Stimulated activated CD8-positive, alpha-beta memory T cell treated with anti-CD3 and anti-CD28 coated beads, Interleukin-15, amount 100 ng/mL, for 48 hours (primary cell): ENCODE data around the gene RANGRF.

Source experiments
- DNase-seq, 2 donors: peaks; one replicate each; pipeline ENCODE4 v3.0.0-alpha.2; 2020; ENCODE audit warnings: low read depth in 2 of 2

The RANGRF gene

DNA sequence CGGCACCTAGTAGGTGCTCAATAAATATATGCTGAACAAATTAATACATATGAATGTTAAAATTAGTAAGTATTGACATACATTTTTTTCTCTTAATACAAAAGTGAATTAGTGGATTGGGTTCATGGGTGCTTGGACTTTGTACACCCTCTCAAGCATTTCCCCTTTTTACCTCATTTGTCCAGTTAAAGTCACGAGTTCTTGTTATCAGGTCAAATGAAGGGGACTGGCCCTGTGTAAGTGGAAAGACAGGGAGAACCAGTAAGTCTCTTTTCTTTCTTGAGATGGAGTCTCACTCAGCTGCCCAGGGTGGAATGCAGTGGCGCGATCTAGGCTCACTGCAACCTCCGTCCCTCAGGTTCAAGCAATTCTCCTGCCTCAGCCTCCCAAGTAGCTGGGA, 13.7 kb upstream of the RANGRF start:
- no peak for DNase-seq

GRCh38 chr17:8275421-8276290, 12.8 kb upstream of the RANGRF start:
- no peak for DNase-seq

- DNase-seq = no peak
Measured at GRCh38 chr17:8277317-8277716, 11.2 kb upstream of the RANGRF start.

DNA sequence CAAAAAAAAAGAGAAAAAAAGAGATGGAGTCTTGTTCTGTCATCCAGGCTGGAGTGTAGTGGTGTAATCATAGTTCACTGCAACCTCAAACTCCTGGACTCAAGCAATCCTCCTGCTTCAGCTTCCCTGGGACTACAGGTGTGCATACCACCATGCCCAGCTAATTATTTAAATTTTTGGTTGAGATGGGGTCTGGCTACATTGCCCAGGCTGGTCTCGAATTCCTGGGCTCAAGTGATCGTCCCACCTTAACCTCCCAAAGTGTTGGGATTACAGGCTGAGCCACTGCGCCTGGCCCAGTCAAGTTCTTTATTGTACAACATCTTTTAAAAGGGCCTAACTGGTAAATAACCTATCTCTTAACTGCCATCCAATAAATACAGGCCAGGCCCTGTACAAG, 6.1 kb upstream of the RANGRF start:
- no peak for DNase-seq

- DNase-seq = no peak
Measured at GRCh38 chr17:8283356-8283755, 5.1 kb upstream of the RANGRF start.

DNA sequence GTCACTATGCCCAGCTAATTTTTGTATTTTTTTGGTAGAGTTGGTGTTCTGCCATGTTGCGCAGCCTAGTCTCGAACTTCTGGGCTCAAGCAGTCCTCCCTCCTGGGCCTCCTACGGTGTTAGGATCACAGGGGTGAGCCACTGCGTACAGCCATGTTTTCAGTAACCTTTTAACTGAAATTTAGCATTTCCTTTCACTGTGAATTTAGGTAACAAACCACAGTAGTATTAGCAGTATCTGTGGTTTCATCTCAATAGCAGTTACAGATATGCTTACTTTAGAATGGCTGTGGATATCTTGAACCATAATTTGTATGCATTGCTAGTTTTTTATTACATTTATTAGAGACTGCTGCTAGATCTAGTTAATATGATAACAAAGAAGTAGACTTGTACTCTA, 4.3 kb upstream of the RANGRF start:
- no peak for DNase-seq

DNA sequence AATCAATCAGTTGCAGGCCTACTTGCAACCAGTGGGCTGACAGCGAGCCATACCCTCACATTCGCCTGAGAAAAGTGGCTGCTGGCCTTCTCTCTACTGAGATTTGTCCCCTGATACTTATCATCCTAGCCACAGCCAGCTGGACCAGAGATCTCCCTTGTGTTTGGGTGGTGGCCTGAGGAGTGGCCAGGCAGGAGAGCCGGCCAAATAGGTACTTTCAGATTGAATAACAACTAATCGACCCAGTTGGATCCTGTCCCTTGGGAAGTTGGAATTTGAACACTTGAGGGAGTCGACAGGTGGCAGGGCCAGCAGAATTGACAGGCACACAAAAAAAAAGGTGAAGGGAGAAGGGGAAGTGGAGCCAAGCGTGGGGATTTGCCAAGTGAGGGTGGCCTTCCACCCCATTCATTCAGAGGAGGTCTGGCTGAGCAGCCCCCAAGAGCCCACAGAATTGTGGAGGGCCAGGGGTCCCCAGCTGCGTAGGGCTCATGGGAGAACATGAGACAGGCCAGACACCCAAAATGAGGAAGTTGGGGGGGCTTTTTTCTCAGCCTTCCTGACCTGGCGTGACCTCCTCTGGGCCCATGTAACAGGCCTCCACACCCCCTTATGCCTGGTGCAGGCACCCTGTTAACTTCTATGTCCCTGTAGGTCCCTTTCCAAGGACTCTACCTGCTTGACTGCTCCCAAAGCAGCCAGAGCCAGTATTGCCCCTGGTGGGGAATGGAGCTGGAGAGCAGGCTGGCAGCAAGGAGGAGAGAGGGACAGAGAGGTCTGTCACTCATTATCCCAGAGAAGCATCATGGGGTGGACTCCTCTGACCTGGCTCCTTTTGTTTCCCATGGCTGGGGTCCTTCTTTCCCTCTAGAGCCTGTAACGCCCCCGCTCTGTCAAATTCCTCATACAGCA, 2.9 kb upstream of the RANGRF start:
- DNase-seq = no peak

- DNase-seq = no peak
Measured at GRCh38 chr17:8287651-8288335, 677 bp upstream of the RANGRF start.

GRCh38 chr17:8289103-8289397, 580 bp downstream of the RANGRF start:
- peak in 1 of 2 donors; percentile 73 for DNase-seq

GRCh38 chr17:8290043-8290442, 1.6 kb downstream of the RANGRF start:
- no peak for DNase-seq

GRCh38 chr17:8292639-8293395, 4.3 kb downstream of the RANGRF start:
- no peak for DNase-seq

DNA sequence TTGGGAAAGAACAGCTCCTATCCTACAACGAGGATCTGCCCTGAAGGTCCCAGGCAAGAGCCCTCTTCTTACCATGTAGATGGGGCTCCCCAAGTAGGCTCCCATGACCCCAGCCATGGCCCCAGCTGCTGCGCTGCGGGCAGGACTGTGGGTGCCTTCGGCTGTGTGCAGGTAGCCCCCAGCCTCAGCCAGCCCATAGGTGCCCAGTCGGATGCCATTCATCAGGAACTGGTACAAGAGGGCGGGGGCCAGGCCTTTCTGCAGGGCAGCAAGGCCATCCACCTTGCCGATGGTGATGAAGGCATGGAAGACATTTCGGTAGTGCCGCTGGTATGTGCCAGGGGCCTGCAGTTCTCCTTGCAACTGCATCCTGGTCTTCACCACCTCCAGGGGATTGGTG, 5.9 kb downstream of the RANGRF start:
- no peak for DNase-seq

DNA sequence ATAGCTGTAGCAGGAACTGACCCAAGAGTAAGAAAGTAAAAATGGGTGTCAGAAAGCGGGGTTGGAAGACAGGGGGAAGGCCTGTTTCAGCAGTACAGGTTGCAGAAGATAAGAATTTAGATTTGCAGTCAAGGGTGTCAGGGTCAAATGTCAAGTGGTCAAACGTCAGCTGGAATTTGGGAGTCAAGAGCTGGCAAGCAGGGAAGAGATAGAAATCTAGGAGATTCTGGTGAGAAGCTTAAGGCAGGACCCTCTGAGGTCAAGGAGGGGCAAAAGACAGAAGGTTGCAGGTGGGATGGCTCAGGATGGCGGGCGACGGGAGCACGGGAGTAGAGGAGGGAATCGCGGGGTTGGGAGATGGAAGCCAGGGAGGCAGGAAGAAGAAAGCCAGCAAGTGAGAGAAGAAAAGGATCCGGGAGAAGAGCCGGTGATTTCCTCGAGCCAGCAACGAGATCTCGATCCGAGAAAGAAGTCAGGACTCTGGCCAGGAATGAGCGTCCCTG, 6.4 kb downstream of the RANGRF start:
- no peak for DNase-seq

DNA sequence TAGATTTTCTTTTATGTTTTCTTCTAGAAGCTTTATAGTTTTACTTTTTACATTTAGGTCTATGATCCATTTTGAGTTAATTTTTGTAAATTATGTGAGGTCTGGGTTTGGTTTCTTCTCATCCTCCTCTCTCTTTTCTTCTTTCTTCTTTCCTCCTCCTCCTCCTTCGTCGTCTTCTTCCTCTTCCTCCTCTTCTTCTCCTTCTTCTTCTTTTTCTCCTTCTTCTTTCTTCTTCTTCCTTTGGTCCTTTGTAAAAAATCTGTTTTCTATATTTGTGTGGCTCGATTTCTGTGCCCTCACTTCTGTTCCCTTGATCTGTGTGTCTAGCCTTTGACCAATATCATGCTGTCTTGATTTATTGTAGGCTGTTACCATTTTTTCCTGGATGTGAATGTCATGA, 11.8 kb downstream of the RANGRF start:
- no peak for DNase-seq

GRCh38 chr17:8300627-8301242, 12.3 kb downstream of the RANGRF start:
- peak; percentile 22 to 25 for DNase-seq

GRCh38 chr17:8310601-8311123, 22.2 kb downstream of the RANGRF start:
- DNase-seq = no peak

DNA sequence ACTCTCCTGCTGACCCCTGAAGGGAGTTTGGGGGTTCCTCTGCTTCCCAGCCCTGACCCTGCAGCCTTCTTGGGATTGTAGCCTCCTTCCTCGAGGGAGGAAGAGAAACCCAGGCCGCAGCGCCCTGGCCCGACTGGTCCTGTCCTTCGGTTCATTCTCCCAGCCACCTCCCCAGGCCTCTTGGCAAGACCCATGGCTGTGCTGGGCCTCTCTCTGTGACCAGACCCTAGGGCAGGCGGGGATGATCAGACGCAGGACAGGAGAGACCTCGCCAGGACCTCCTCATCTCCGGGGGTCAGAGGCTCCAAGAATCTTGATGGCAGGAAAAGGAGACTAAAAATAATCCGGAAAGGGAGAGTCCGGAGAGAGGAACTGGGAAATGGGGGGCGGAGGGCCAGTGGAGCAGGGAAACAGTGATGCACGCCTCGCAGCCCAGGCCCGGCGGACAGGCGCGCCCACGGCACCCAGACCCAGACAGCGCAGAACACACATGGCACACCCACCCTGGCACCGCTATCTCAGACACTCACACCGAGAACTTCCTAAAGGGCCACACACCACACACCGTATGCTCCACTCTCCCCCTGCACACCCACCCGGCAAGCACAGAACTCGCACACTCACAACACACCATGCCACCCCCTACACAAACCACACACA, 22.8 kb downstream of the RANGRF start:
- DNase-seq = no peak

GRCh38 chr17:8312251-8312650, 23.8 kb downstream of the RANGRF start:
- DNase-seq = no peak

DNA sequence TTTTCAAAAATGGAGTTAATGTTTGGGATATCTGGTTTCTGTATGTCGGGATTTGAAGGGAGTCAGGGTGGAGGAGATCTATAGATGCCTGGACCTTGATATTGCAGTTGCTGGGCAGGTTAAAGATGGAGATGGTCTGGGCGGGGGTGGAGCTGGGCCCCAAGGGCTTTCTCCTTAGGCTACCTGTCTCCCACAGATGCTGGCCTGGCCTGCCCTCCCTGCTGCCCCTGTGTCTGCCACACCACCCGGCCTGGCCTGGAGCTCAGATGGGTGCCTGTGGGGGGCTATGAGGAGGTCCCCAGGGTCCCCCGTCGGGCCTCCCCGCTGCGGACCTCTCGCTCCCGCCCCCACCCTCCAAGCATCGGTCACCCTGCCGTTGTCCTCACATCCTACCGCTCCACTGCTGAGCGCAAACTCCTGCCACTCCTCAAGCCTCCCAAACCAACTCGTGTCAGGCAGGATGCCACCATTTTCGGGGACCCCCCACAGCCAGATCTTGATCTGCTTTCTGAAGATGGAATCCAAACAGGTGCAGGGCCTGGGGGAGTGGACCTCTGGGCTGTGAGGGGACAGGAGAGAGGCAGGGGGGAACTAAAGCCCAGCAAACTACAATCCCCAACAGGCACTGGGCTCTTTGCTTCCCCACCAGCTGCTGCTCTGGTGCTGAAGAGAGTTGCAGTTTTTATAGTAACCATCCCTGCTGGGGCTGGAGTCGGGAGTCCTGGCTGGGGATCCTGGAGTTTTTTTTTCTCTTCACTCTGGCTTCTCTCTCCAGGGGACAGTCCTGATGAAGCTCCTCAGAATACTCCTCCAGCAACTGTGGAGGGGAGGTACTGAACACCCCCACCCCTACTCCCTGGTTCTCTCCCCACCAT, 24.5 kb downstream of the RANGRF start:
- no peak for DNase-seq
